ENCODE results near the gene FOSL2.

The FOSL2 gene

DNA sequence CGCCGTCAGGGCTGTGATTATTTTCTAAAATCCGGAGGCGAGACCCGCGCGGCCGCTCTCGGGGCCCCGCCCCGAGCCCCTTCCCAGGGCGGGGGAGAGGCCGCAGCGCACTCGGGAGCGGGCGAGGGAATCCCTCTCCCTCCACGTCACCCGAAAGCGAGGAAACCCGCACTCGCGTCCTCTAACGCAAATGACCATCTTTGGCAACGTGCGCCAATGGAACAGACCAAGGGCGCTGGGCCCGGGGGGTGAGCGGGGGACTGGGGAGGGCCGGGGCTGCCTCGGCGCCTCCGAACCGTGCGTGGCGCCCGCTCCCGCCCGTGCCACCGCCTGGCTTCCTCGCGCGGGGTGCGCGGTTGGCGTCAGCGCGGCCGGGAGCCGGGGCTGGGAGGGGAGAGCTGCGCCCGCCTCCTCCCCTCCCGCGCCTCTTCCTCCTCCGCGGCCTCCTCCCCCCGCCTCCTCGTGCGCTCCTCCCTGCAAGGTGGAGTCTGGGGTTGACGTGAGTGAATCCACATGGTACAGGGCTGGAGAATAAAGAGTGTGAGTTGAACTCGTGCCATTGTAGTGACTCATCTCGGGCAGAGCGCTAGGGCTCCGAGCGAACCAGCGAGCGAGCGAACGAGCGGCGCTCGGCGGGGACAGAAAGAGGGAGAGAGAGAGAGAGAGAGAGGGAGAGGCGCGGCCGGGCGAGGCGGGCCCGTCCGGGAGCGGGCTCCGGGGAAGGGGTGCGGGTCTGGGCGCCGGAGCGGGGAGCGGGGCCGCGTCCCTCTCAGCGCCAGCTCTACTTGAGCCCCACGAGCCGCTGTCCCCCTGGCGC is at the start of gene FOSL2:
FOSL2 (plus strand) TSS at position 562 of the 817 bp plus-strand sequence. CDS start 863 bp downstream, outside the sequence.
- DNase-seq (ENCODE audit: low read depth): peak; percentile 87

DNA sequence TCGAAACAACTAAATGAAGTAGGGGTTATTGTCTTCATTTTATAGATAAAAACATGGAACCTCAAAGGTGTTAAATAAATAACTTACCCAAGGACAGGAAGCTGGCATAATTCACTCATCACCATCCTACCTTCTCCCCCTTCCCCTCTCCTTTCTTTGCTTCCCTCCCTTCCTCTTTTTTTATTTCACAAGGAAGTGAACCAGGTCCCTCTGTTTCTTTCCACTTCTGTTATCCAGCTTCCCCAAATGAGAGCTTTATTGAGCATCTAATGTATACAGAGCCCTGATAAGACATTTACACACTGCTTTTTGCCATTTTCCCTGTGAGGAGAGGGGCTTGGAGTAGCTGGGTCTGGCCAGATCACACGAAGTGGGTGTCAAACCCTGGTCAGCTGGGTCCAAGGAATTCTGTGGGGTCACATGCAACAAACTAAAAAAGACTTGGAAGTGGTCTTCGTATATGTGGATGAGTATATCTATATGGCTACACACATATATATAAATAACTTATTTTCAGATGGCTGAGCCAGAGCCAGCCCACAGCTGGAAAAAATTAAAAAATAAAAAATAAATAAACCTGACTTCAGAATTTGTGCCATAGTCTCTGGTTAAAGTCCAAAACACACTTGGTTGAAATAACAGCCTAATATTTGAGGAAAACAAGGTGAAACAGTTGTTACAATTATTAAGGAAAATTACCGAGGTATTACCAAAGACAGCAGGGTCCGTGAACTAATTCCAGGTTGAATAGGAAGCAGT is 49.3 kb upstream of the FOSL2 start:
- no peak for DNase-seq (ENCODE audit: low read depth)

- no peak for DNase-seq (ENCODE audit: low read depth)
Measured at GRCh38 chr2:28343971-28344715, 48.5 kb upstream of the FOSL2 start.

DNA sequence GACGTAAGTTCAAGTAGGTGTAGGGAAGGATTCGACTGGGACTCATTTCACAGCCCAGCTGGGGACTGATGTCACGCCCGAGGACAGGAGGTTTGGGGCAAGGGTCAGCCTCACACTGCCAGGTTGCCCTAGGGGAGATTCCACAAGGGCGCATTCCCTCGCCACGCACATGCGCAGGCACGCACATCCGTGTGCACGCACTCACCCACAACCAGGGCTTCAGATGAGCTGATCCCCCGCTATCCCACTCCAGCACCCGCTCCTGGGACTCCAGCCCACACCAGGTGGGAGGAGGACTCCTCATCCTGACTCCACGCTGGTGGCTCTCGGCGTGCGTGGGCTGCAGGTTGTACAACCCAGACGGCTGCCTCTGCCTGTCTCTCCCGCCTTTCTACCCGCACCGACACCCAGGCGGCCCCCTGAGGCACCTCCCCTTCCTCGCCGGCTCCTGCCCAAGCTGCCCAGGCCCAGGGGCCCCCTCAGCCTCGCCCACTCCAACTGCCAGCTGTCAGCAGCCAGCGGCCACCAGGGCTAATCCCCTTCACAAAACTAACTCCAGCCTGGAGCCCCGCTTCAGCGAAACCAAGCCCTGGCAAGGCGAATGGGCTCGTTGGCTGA is 47.8 kb upstream of the FOSL2 start:
- no peak for DNase-seq (ENCODE audit: low read depth)

- no peak for DNase-seq (ENCODE audit: low read depth)
Measured at GRCh38 chr2:28345619-28346018, 47.0 kb upstream of the FOSL2 start.

GRCh38 chr2:28346587-28346986 is 46.1 kb upstream of the FOSL2 start:
- no peak for DNase-seq (ENCODE audit: low read depth)

DNA sequence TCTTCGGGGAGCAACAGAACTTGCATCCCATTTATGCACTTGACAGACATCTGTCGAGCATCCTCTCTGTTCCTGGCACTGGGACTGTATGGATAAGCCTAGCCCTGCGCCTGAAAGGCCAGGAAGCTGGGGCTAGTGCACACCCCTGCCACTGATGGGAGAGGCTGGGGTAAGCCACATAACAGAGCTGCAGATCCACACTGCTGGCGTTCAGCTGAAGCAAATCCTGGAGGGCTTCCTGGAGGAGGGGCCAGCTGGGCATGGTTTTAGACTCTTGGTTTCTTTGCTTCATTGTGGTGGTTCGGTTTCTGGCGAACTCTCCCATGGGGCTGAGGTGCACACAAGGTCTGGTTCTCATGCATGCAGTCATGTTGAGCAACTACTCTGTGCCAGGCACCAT is 45.5 kb upstream of the FOSL2 start:
- no peak for DNase-seq (ENCODE audit: low read depth)

DNA sequence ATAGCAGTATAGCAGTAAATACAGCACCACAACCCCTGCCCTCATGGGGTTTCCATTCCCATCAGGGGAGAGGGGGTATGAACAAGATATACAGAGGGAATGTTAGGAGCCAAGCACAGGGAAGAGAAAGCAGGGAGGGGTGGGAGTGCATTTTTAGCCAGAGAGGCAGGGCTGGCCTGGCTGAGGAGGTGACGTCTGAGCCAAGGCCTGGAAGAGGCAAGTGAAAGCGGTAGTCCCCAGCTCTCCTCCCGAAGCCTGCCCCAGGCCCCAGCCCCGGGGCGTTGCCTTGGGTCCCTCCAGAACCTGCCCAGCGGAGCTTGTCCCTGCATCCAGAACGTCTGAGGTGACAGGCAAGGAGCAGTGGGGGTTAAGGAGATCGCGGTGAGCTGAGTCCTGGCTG is 45.1 kb upstream of the FOSL2 start:
- DNase-seq (ENCODE audit: low read depth): no peak

DNA sequence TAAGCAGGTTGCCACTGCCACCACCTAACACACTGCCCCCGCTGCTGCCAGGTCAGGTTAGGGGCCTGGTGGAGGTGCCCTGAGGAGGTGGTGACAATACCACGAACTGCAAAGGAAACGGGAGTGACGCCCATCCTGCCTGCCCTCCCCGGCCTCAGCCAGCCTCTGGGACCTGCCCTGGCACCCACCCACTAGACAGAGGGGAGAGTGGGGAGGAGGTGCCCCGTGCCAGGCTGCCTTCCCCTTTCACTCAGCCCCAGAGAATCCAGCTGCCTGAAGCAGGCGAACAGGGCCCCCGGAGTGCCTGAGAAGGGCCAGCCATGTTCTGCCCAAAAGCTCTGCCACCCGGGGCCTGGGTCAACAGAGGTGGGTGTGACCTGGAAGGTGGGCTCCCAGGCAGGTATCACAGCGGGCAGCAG is 44.5 kb upstream of the FOSL2 start:
- peak; percentile 56 for DNase-seq (ENCODE audit: low read depth)

- no peak for DNase-seq (ENCODE audit: low read depth)
Measured at GRCh38 chr2:28348921-28349320, 43.7 kb upstream of the FOSL2 start.

- DNase-seq (ENCODE audit: low read depth): no peak
Measured at GRCh38 chr2:28349546-28350165, 43.0 kb upstream of the FOSL2 start.

GRCh38 chr2:28350196-28350595 is 42.5 kb upstream of the FOSL2 start:
- DNase-seq (ENCODE audit: low read depth): no peak

DNA sequence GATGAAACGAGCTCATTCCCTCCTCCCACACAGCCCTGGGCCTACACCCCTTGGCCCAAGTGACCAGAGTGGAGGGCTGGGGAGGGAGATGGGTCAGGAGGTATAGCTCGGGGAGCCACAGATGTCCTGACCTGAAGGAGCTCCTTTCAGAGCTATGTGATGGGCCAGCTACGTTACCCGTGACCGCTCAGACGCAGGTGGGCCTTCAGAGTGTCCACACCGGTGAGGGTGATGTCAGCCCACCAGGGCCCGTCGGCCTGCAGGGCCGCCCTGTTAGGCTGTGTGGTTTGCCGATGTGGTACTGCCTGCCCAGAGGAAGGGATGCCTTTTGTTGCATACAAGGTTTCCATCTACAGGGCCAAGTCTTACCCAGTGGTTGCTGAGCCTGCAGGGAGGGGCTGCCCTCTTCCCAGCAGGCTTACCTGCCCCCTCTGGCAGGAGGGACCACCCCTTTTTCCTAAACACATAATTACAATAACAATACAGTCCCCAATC is 41.8 kb upstream of the FOSL2 start:
- no peak for DNase-seq (ENCODE audit: low read depth)

DNA sequence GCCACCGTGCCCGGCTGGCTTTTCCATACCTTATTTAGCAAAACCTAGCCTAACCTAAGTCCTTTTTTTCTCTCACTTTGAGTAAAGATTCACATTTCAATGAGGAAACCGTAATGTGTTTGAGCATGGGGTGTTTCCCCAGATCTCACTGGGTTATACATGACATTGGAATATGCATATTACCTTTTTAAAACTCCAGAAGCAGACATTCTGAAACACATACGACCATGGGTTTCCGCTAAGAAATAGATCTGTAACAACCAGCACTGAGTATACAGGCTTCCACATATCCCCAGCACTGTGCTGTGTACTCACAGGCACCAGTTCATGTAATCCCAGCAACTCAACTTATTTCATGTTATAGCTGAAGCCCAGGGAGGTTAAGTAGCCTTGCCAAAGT is 41.0 kb upstream of the FOSL2 start:
- no peak for DNase-seq (ENCODE audit: low read depth)

DNA sequence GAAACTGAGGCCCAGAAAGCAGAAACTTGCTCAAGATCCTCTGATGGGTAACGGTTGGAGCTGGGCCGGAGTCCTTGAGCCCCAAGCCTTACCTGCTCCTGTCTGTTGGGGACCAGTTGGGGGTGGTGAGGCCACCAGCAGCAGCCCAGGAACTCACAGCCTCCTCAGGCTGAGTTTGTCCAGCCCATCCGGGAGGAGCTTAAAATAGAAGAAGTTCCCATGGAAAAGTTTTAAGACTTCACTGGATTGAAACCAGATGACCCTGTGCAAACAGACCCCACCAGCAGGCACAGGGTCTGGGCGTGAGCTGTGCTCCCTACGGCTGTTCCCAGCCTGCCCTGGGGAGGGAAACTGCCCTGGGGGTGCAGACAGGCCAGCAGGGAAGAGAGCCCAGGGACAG is 40.6 kb upstream of the FOSL2 start:
- DNase-seq (ENCODE audit: low read depth): no peak

DNA sequence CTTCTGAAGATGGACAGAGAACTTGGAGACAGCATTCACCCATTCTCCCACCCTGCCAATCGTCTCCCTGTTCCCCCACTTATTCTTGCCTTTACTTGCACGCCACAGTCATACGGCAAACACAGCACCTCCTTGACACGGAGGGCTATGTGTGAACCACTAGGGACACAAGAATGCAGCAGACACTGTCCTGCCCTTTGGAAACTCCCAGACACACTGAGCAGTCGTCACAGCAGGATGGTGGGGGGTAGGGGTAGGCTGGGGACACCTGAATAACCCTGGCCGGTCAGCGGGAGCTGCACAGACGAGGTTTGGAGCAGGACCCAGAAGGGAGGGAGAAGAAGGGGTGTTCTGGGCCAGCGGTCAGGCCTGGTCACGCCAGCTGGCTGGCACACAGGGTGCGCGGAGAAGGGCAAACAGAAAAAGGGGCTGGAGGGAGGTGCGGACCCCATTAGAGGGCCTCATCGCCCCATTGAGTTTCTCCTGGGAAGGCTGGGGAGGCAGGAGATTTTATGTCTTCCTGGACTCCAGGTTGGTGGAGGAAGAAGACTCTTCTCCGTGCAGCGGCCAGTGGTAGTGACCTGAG is 40.0 kb upstream of the FOSL2 start:
- DNase-seq (ENCODE audit: low read depth): no peak

DNA sequence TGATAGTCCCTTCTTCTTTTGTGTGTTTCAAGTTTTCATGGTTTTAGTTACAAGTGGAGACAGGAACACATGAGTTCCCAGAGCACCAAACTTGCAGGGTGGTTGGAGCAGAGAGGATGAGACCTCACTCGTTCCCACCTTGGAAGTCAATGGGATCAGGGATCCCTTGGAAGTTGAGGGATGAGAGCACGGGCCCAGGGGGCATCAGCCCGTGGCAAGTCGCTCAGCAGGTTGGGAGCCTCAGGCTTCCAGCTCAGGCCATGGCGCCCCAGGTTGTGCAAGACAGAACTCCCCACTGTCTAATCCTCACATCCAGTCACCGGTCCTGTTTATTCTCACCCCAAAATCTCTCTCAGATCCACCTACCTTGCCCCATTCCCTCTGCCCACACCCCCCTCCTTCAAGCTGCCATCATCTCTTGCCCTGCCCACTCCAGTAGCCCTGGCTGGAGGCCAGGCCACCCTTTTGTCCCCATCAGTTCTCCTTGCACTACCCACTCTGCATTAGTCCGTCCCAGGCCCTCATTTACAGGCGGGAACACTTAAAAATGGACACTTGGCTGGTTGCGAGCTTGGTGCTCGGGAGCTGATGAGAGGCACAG is 37.6 kb upstream of the FOSL2 start:
- DNase-seq (ENCODE audit: low read depth): no peak

- no peak for DNase-seq (ENCODE audit: low read depth)
Measured at GRCh38 chr2:28355521-28356094, 37.0 kb upstream of the FOSL2 start.

- DNase-seq (ENCODE audit: low read depth): no peak
Measured at GRCh38 chr2:28356095-28356911, 36.4 kb upstream of the FOSL2 start.

- no peak for DNase-seq (ENCODE audit: low read depth)
Measured at GRCh38 chr2:28357055-28357454, 35.6 kb upstream of the FOSL2 start.

All from activated gamma-delta T cell treated with anti-CD3 and anti-CD28 coated beads, Interleukin-2, amount 50 U/mL, for 16 hours (primary cell).